K562 (cell line): ENCODE measurements around the gene FATE1. TPM values are rescaled to one million over a fixed set of nuclear protein-coding genes. Genes with fewer than 3 reads are reported as not detected.

Experiments used
- ATAC-seq: fragments of 200-7000 bp; cut with Tn5 transposase; 3 replicates; pipeline ENCODE4 v1.9.1; 2020; ENCODE audit warnings: moderate library complexity
- BruUV-seq: library from RNA; stranded (reverse); fragments of 400-500 nt; replicated peaks from 2 replicates; lab custom pipeline; 2021; lab: Mats Ljungman, UMichigan
- CTCF ChIA-PET: fragments of 300-600 bp; formaldehyde crosslinking; extraction: SDS; loops from one replicate; lab custom pipeline; 2021; ENCODE audit warnings: low intra/inter-chr PET ratio; lab: Yijun Ruan, JAX
- POLR2A ChIA-PET: fragments of 300-600, 350-650 bp; sonication (Branson Sonifier 250); formaldehyde crosslinking; extraction: SDS; loops from one replicate; lab custom pipeline; 2021; ENCODE audit warnings: antibody characterized with exemption, inconsistent platforms; lab: Yijun Ruan, JAX
- DNase-seq, 4 experiments: peaks; one replicate each; pipeline versions ENCODE4 v3.0.0 to v3.0.0-alpha.2; 2011 to 2018; ENCODE audit warnings: low spot score in 3 of 4, mixed read lengths in 3 of 4; ENCODE audit errors: extremely low read depth in 1 of 4
- FAIRE-seq: peaks from 2 replicates; lab custom pipeline; 2011; peaks lifted over from hg19 to GRCh38; lab: Jason Lieb, UNC
- H2AFZ ChIP-seq: 2 replicates; pipeline ENCODE4 v1.6.0; 2011; ENCODE audit warnings: low read depth, low read length, control low read depth, inconsistent platforms
- H3K27ac ChIP-seq: fragments of 200-600 bp; 3 replicates; pipeline ENCODE4 v1.8.0; 2011; ENCODE audit warnings: low read depth, mild to moderate bottlenecking, control low read depth, inconsistent platforms, low read length, moderate library complexity, mixed read lengths; ENCODE audit errors: extremely low read depth
- H3K27me3 ChIP-seq, 2 experiments: fragments of 300-600 bp in 1 of 2; 2 replicates in 1 of 2; 3 replicates in 1 of 2; pipeline versions ENCODE4 v1.6.0 to v1.8.0; 2011; ENCODE audit warnings: inconsistent platforms in 2 of 2, low read length in 2 of 2, mild to moderate bottlenecking in 1 of 2, mixed read lengths in 1 of 2, moderate library complexity in 1 of 2; ENCODE audit not compliant: control insufficient read depth in 2 of 2, insufficient read depth in 2 of 2
- H3K36me3 ChIP-seq: fragments of 300-600 bp; 3 replicates; pipeline ENCODE4 v1.8.0; 2011; ENCODE audit warnings: mild to moderate bottlenecking, low read length, inconsistent platforms; ENCODE audit not compliant: control insufficient read depth, insufficient read depth
- H3K4me1 ChIP-seq, 2 experiments: fragments of 200-600 bp in 1 of 2; replicated peaks in 1 of 2; 2 replicates in 1 of 2; 3 replicates in 1 of 2; pipeline versions ENCODE4 v1.5.1 to v1.8.0; 2011; ENCODE audit warnings: inconsistent platforms in 2 of 2, low read length in 2 of 2, mild to moderate bottlenecking in 1 of 2, mixed read lengths in 1 of 2, moderate library complexity in 1 of 2; ENCODE audit not compliant: control insufficient read depth in 2 of 2, insufficient read depth in 2 of 2
- H3K4me2 ChIP-seq: 2 replicates; pipeline ENCODE4 v1.6.1; 2011; ENCODE audit warnings: low read length, control low read depth, inconsistent platforms, mixed read lengths; ENCODE audit not compliant: insufficient read depth
- H3K4me3 ChIP-seq: fragments of 200-600 bp; sonication (generic), shearing (Covaris generic); 2 replicates; pipeline ENCODE4 v1.5.1; 2016; ENCODE audit warnings: control low read depth, inconsistent platforms
- H3K79me2 ChIP-seq: fragments of 200-600 bp; 3 replicates; pipeline ENCODE4 v1.8.0; 2011; ENCODE audit warnings: low read length, inconsistent platforms; ENCODE audit not compliant: control insufficient read depth, insufficient read depth
- H3K9ac ChIP-seq, 2 experiments: 2 replicates each; pipeline versions ENCODE4 v1.6.0 to v1.6.1; 2011; ENCODE audit warnings: low read depth in 2 of 2, low read length in 2 of 2, control low read depth in 1 of 2, inconsistent platforms in 1 of 2, mild to moderate bottlenecking in 1 of 2, mixed read lengths in 1 of 2; ENCODE audit not compliant: insufficient read depth in 1 of 2
- H3K9me1 ChIP-seq: one replicate; pipeline ENCODE4 v1.6.0; 2011; ENCODE audit warnings: inconsistent platforms, mild to moderate bottlenecking, low read length, moderate library complexity; ENCODE audit not compliant: control insufficient read depth, insufficient read depth
- H3K9me3 ChIP-seq: replicated peaks from 2 replicates; pipeline ENCODE4 v1.5.1; 2011; ENCODE audit warnings: low read depth, low read length, inconsistent platforms; ENCODE audit not compliant: control insufficient read depth, insufficient read depth
- H4K20me1 ChIP-seq: replicated peaks from 2 replicates; pipeline ENCODE4 v1.6.1; 2011; ENCODE audit warnings: low read length, inconsistent platforms, mixed read lengths; ENCODE audit not compliant: control insufficient read depth, insufficient read depth
- EP300 ChIP-seq: IDR thresholded peaks from 2 replicates; pipeline ENCODE4 v1.6.1; 2012; ENCODE audit warnings: low read length, improper control_type of control experiment
- FOXA1 ChIP-seq: fragments of 450-650 bp; IDR thresholded peaks from 2 replicates; pipeline ENCODE4 v1.6.1; 2016; ENCODE audit warnings: mild to moderate bottlenecking, borderline replicate concordance
- MITF ChIP-seq: IDR thresholded peaks from 2 replicates; pipeline ENCODE4 v1.6.1; 2014; ENCODE audit warnings: antibody characterized with exemption
- TAF7 ChIP-seq: fragments of 450-650 bp; IDR thresholded peaks from 2 replicates; pipeline ENCODE4 v1.6.1; 2016; ENCODE audit warnings: missing genetic modification characterization, missing compliant biosample characterization
- ZNF589 ChIP-seq: fragments of 200-800 bp; sonication (Bioruptor generic); IDR thresholded peaks from 2 replicates; pipeline ENCODE4 v1.6.1; 2016; ENCODE audit warnings: low read depth, missing genetic modification characterization, missing compliant biosample characterization
- ZNF707 ChIP-seq: fragments of 250-450 bp; sonication (Bioruptor Pico); conservative IDR thresholded peaks from 2 replicates; pipeline ENCODE4 v1.8.0; 2022; ENCODE audit warnings: inconsistent platforms, mild to moderate bottlenecking, moderate library complexity
- WGBS: fragments of 100-300 bp; shearing (Covaris generic); methylation state at CpG from one replicate; pipeline ENCODE4 v1.1.6; 2016; ENCODE audit warnings: low coverage, mixed read lengths; ENCODE audit not compliant: insufficient coverage; ENCODE audit errors: missing lambda C conversion rate; 5-methylcytosine and 5-hydroxymethylcytosine counted together
- in situ Hi-C: fragments of 300-500 bp; cut with MboI; formaldehyde crosslinking; loops from 4 replicates; pipeline ENCODE4 v1.15.0; 2018; ENCODE audit warnings: inconsistent platforms, mixed read lengths
- intact Hi-C: fragments of 100-400 bp; cut with micrococcal nuclease; formaldehyde crosslinking; loops from 2 replicates; pipeline ENCODE4 v1.14.2; 2022
- polyA plus RNA-seq, 8 experiments: library from polyadenylated mRNA; depleted of rRNA in 4 of 8; stranded (reverse) in 5 of 8; unstranded in 3 of 8; fragments of >200 nt; fragmentation: Nextera tagmentation in 2 of 8; fragmentation: Illumina TruSeq in 1 of 8; extraction: Ambion mirVana in 2 of 8; extraction: Trizol in 1 of 8; gene quantifications; 2 replicates each; pipeline versions ENCODE4 v1.2.1 to v1.2.3, GENCODE V29; 2011 to 2014; ENCODE audit warnings: inconsistent platforms in 1 of 8, missing spikeins in 1 of 8
- total RNA-seq, 7 experiments: library from RNA; depleted of rRNA in 6 of 7; stranded (reverse); fragments of >200 nt in 6 of 7; fragmentation: Illumina TruSeq in 2 of 7; extraction: Trizol in 2 of 7; gene quantifications; 2 replicates each; pipeline versions ENCODE4 v1.2.1 to v1.2.3, GENCODE V29; 2011 to 2021; ENCODE audit warnings: low replicate concordance in 1 of 7

The FATE1 gene
- total and polyA plus RNA-seq, 9 of the 15 experiments (the other 6 are each of a cell fraction or from before 2014, with no cell fraction given), result not detected

- in situ Hi-C loops, result no loop called here
- FAIRE-seq, result no peak
- Histone ChIP-seq H3K4me2 (no peak overlapping the region), H3K4me3 (no peak overlapping the region), H3K36me3 (no peaks in the 10 kb centered on the region)
- POLR2A ChIA-PET, result no interaction called here
- no peak for TF ChIP-seq TAF7 (tag)
- TF ChIP-seq ZNF707 (CRISPR knock-in tag), result no peak
- no peak for TF ChIP-seq EP300
- TF ChIP-seq MITF, result no peak
- TF ChIP-seq FOXA1, result no peak
- TF ChIP-seq ZNF589 (CRISPR knock-in tag), result no peak
- TF ChIP-seq, all 486 proteins: peak for 0
- no peaks in the 10 kb centered on the region for H4K20me1 ChIP-seq
- intact Hi-C loops, result no loop called here
- H2AFZ ChIP-seq, result no peak overlapping the region
- H3K27me3 ChIP-seq, result peaks cover 0 to 10% of the 10 kb centered on the region in 2 experiments; a peak in 2 of 5 replicates
- DNase-seq (no peak), ATAC-seq (no peak)
- no peaks in the 10 kb centered on the region for H3K4me1 ChIP-seq
- H3K9me3 ChIP-seq, result no peaks in the 10 kb centered on the region
- CTCF ChIA-PET, result no interaction called here
- no TSS peak for BruUV-seq
- no peak overlapping the region for H3K9ac ChIP-seq
- WGBS, result 0% methylated on average over 4 of the region's 8 CpGs
- H3K27ac ChIP-seq, result no peak overlapping the region
- H3K9me1 ChIP-seq, result no peaks in the 10 kb centered on the region
- H3K79me2 ChIP-seq, result no peaks in the 10 kb centered on the region
Observed at GRCh38 chrX:151763711-151764110, 47.9 kb downstream of the FATE1 start.
